ENCODE measurements around the gene KRTAP9-9. TPM values are rescaled to one million over a fixed set of nuclear protein-coding genes. Genes with fewer than 3 reads are reported as not detected.

Gene KRTAP9-9
- not detected in 5 replicates for total RNA-seq (2022; extraction: Qiagen RNA extraction)

GRCh38 chr17:41255381-41256290 is at the start of gene KRTAP9-9:
KRTAP9-9 (plus strand) TSS chr17:41255384.

GRCh38 chr17:41226598-41227095 is 28.5 kb upstream of the KRTAP9-9 start, which contains the start of gene KRTAP9-2:
KRTAP9-2 (plus strand) TSS chr17:41226648; CDS start chr17:41226655, 7 bp downstream.

GRCh38 chr17:41232399-41233105 is 22.6 kb upstream of the KRTAP9-9 start, which contains the start of gene KRTAP9-3:
KRTAP9-3 (plus strand) TSS chr17:41232449; CDS start chr17:41232502, 53 bp downstream.

GRCh38 chr17:41237949-41238437 is 17.2 kb upstream of the KRTAP9-9 start, which contains the start of gene KRTAP9-8:
KRTAP9-8 (plus strand) TSS chr17:41237999; CDS start chr17:41238052, 53 bp downstream.

GRCh38 chr17:41249637-41250240 is 5.4 kb upstream of the KRTAP9-9 start, which contains the start of gene KRTAP9-4:
KRTAP9-4 (plus strand) TSS chr17:41249687; CDS start chr17:41249721, 34 bp downstream.

GRCh38 chr17:41265078-41265477 is 9.9 kb downstream of the KRTAP9-9 start, which contains the start of gene KRTAP9-6:
KRTAP9-6 (plus strand) TSS chr17:41265378; CDS start chr17:41265378, 0 bp downstream.

GRCh38 chr17:41275648-41276190 is 20.5 kb downstream of the KRTAP9-9 start, which contains the start of gene KRTAP9-7:
KRTAP9-7 (plus strand) TSS chr17:41275698; CDS start chr17:41275698, 0 bp downstream.

GRCh38 chr17:41301916-41302901 is 47.0 kb downstream of the KRTAP9-9 start, which contains the start of gene KRTAP29-1:
KRTAP29-1 (minus strand) TSS chr17:41302851; CDS start chr17:41302851, 0 bp downstream.

Other genes with a start within 250 kb of the KRTAP9-9 start
- 0.24 TPM in 1 of 5 replicates, not detected in the others for gene KRTAP3-1, start 246.3 kb upstream of the KRTAP9-9 start, total RNA-seq (2022; extraction: Qiagen RNA extraction)
- not detected in 5 replicates for gene KRTAP1-5, start 228.2 kb upstream of the KRTAP9-9 start, total RNA-seq (2022; extraction: Qiagen RNA extraction)
- not detected in 5 replicates for gene KRTAP1-4, start 225.2 kb upstream of the KRTAP9-9 start, total RNA-seq (2022; extraction: Qiagen RNA extraction)
- not detected in 5 replicates for gene KRTAP1-3, start 220.5 kb upstream of the KRTAP9-9 start, total RNA-seq (2022; extraction: Qiagen RNA extraction)
- not detected in 5 replicates for gene KRTAP1-1, start 213.9 kb upstream of the KRTAP9-9 start, total RNA-seq (2022; extraction: Qiagen RNA extraction)
- gene KRTAP2-1, start 208.1 kb upstream of the KRTAP9-9 start, total RNA-seq (2022; extraction: Qiagen RNA extraction), result not detected in 5 replicates
- not detected in 5 replicates for gene KRTAP2-2, start 200.2 kb upstream of the KRTAP9-9 start, total RNA-seq (2022; extraction: Qiagen RNA extraction)
- gene KRTAP2-3, start 195.3 kb upstream of the KRTAP9-9 start, total RNA-seq (2022; extraction: Qiagen RNA extraction), result 0.20 to 0.22 TPM in 2 of 5 replicates, not detected in the others
- gene KRTAP2-4, start 189.5 kb upstream of the KRTAP9-9 start, total RNA-seq (2022; extraction: Qiagen RNA extraction), result not detected in 5 replicates
- not detected in 5 replicates for gene KRTAP4-7, start 171.2 kb upstream of the KRTAP9-9 start, total RNA-seq (2022; extraction: Qiagen RNA extraction)
- not detected in 5 replicates for gene KRTAP4-8, start 157.2 kb upstream of the KRTAP9-9 start, total RNA-seq (2022; extraction: Qiagen RNA extraction)
- gene KRTAP4-16, start 153.2 kb upstream of the KRTAP9-9 start, total RNA-seq (2022; extraction: Qiagen RNA extraction), result not detected in 5 replicates
- gene KRTAP4-9, start 150.0 kb upstream of the KRTAP9-9 start, total RNA-seq (2022; extraction: Qiagen RNA extraction), result not detected in 5 replicates
- not detected in 5 replicates for gene KRTAP4-11, start 137.0 kb upstream of the KRTAP9-9 start, total RNA-seq (2022; extraction: Qiagen RNA extraction)
- not detected in 5 replicates for gene KRTAP4-12, start 131.2 kb upstream of the KRTAP9-9 start, total RNA-seq (2022; extraction: Qiagen RNA extraction)
- not detected in 5 replicates for gene KRTAP4-6, start 114.8 kb upstream of the KRTAP9-9 start, total RNA-seq (2022; extraction: Qiagen RNA extraction)
- not detected in 5 replicates for gene KRTAP4-5, start 105.6 kb upstream of the KRTAP9-9 start, total RNA-seq (2022; extraction: Qiagen RNA extraction)
- not detected in 5 replicates for gene KRTAP4-4, start 94.6 kb upstream of the KRTAP9-9 start, total RNA-seq (2022; extraction: Qiagen RNA extraction)
- gene KRTAP4-3, start 87.2 kb upstream of the KRTAP9-9 start, total RNA-seq (2022; extraction: Qiagen RNA extraction), result not detected in 5 replicates
- gene KRTAP4-2, start 77.2 kb upstream of the KRTAP9-9 start, total RNA-seq (2022; extraction: Qiagen RNA extraction), result not detected in 5 replicates
- gene KRTAP4-1, start 70.5 kb upstream of the KRTAP9-9 start, total RNA-seq (2022; extraction: Qiagen RNA extraction), result 0.10 to 0.29 TPM (median 0.16 TPM) in 3 of 5 replicates, not detected in the others
- gene KRTAP9-1, start 65.5 kb upstream of the KRTAP9-9 start, total RNA-seq (2022; extraction: Qiagen RNA extraction), result not detected in 5 replicates
- not detected in 5 replicates for gene KRTAP9-2, start 28.7 kb upstream of the KRTAP9-9 start, total RNA-seq (2022; extraction: Qiagen RNA extraction)
- gene KRTAP9-3, start 22.9 kb upstream of the KRTAP9-9 start, total RNA-seq (2022; extraction: Qiagen RNA extraction), result not detected in 5 replicates
- gene KRTAP9-8, start 17.4 kb upstream of the KRTAP9-9 start, total RNA-seq (2022; extraction: Qiagen RNA extraction), result not detected in 5 replicates
- gene KRTAP9-4, start 5.7 kb upstream of the KRTAP9-9 start, total RNA-seq (2022; extraction: Qiagen RNA extraction), result not detected in 5 replicates
- gene KRTAP9-6, start 10.0 kb downstream of the KRTAP9-9 start, total RNA-seq (2022; extraction: Qiagen RNA extraction), result not detected in 5 replicates
- not detected in 5 replicates for gene KRTAP9-7, start 20.3 kb downstream of the KRTAP9-9 start, total RNA-seq (2022; extraction: Qiagen RNA extraction)
- gene KRTAP29-1, start 47.5 kb downstream of the KRTAP9-9 start, total RNA-seq (2022; extraction: Qiagen RNA extraction), result not detected in 5 replicates
- not detected in 5 replicates for gene KRTAP16-1, start 53.9 kb downstream of the KRTAP9-9 start, total RNA-seq (2022; extraction: Qiagen RNA extraction)
- not detected in 5 replicates for gene KRTAP17-1, start 60.3 kb downstream of the KRTAP9-9 start, total RNA-seq (2022; extraction: Qiagen RNA extraction)
- gene KRT33A, start 95.4 kb downstream of the KRTAP9-9 start, total RNA-seq (2022; extraction: Qiagen RNA extraction), result not detected in 5 replicates
- gene KRT33B, start 114.4 kb downstream of the KRTAP9-9 start, total RNA-seq (2022; extraction: Qiagen RNA extraction), result not detected in 5 replicates
- gene KRT34, start 126.9 kb downstream of the KRTAP9-9 start, total RNA-seq (2022; extraction: Qiagen RNA extraction), result 0.22 to 0.52 TPM (median 0.46 TPM) in 5 replicates
- not detected in 5 replicates for gene KRT31, start 142.2 kb downstream of the KRTAP9-9 start, total RNA-seq (2022; extraction: Qiagen RNA extraction)
- not detected in 5 replicates for gene KRT37, start 169.2 kb downstream of the KRTAP9-9 start, total RNA-seq (2022; extraction: Qiagen RNA extraction)
- not detected in 5 replicates for gene KRT38, start 185.6 kb downstream of the KRTAP9-9 start, total RNA-seq (2022; extraction: Qiagen RNA extraction)
- gene KRT32, start 212.0 kb downstream of the KRTAP9-9 start, total RNA-seq (2022; extraction: Qiagen RNA extraction), result 0.05 to 0.07 TPM (median 0.06 TPM) in 3 of 5 replicates, not detected in the others
- not detected in 5 replicates for gene KRT35, start 225.8 kb downstream of the KRTAP9-9 start, total RNA-seq (2022; extraction: Qiagen RNA extraction)
- gene KRT36, start 234.5 kb downstream of the KRTAP9-9 start, total RNA-seq (2022; extraction: Qiagen RNA extraction), result not detected in 5 replicates